Measurements from ENCODE around the gene DOC2B. TPM values are rescaled to one million over a fixed set of nuclear protein-coding genes. Genes with fewer than 3 reads are reported as not detected.

The DOC2B gene
- polyA plus RNA-seq, 1 donor from 2014 or later = 4.8 TPM

DNA sequence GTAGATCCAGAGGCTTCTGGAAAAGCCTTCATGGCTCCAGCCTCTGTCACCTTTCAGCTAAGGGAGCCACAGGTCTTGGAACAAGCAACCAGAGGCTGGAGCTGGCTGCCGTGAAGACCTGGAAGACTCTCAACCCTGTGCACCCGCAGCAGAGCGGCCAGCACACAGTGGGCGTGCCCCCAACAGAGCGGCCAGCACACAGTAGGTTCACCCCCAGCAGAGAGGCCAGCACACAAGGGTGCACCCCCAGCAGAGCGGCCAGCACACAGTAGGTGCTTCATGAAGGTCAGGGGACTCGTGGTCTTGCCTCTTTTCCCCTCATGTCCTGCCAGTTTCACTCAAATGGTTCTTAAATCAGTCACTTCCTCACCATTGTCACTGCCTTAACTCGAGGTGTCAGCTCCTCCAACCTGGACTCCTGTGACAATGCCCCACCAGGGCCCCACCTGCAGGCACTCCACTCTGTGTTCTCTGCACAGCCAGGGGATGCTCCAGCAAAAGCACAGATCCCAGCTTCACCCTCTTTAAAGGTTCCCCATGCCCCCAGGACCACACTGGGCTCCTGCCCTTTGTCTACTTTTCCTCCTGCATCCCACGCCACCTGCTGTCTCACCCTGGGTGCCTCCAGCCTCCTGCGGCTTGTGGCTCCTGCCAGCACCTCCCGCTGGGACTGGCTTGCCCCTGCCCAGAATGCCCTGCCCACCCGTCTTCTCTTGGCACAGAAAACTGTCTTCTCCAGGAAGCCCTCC, 42.4 kb upstream of the DOC2B start:
- TF ChIP-seq TAF1 (IDR thresholded peaks at IDR 0.05; ENCODE audit: low read depth) = no peak
- no peak for TF ChIP-seq SMC3 (conservative IDR thresholded peaks at IDR 0.05; ENCODE audit: poor library complexity)
- TF ChIP-seq, protein P1, sequence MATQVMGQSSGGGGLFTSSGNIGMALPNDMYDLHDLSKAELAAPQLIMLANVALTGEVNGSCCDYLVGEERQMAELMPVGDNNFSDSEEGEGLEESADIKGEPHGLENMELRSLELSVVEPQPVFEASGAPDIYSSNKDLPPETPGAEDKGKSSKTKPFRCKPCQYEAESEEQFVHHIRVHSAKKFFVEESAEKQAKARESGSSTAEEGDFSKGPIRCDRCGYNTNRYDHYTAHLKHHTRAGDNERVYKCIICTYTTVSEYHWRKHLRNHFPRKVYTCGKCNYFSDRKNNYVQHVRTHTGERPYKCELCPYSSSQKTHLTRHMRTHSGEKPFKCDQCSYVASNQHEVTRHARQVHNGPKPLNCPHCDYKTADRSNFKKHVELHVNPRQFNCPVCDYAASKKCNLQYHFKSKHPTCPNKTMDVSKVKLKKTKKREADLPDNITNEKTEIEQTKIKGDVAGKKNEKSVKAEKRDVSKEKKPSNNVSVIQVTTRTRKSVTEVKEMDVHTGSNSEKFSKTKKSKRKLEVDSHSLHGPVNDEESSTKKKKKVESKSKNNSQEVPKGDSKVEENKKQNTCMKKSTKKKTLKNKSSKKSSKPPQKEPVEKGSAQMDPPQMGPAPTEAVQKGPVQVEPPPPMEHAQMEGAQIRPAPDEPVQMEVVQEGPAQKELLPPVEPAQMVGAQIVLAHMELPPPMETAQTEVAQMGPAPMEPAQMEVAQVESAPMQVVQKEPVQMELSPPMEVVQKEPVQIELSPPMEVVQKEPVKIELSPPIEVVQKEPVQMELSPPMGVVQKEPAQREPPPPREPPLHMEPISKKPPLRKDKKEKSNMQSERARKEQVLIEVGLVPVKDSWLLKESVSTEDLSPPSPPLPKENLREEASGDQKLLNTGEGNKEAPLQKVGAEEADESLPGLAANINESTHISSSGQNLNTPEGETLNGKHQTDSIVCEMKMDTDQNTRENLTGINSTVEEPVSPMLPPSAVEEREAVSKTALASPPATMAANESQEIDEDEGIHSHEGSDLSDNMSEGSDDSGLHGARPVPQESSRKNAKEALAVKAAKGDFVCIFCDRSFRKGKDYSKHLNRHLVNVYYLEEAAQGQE (IDR thresholded peaks at IDR 0.05; ENCODE audit: borderline replicate concordance) = no peak
- TF ChIP-seq, protein P2, sequence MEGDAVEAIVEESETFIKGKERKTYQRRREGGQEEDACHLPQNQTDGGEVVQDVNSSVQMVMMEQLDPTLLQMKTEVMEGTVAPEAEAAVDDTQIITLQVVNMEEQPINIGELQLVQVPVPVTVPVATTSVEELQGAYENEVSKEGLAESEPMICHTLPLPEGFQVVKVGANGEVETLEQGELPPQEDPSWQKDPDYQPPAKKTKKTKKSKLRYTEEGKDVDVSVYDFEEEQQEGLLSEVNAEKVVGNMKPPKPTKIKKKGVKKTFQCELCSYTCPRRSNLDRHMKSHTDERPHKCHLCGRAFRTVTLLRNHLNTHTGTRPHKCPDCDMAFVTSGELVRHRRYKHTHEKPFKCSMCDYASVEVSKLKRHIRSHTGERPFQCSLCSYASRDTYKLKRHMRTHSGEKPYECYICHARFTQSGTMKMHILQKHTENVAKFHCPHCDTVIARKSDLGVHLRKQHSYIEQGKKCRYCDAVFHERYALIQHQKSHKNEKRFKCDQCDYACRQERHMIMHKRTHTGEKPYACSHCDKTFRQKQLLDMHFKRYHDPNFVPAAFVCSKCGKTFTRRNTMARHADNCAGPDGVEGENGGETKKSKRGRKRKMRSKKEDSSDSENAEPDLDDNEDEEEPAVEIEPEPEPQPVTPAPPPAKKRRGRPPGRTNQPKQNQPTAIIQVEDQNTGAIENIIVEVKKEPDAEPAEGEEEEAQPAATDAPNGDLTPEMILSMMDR (IDR thresholded peaks at IDR 0.05; ENCODE audit: poor library complexity, severe bottlenecking) = no peak
- H3K79me2 ChIP-seq (replicated peaks; ENCODE audit: insufficient read depth, low read length) = no peaks in the 10 kb centered on the region
- no peak overlapping the region for H3K4me3 ChIP-seq (ENCODE audit: low read length)
- H3K9ac ChIP-seq (ENCODE audit: low read length) = no peak overlapping the region
- H3K27me3 ChIP-seq (ENCODE audit: insufficient read depth, low read depth, low read length) = no peaks in the 10 kb centered on the region
- no peaks in the 10 kb centered on the region for H3K9me3 ChIP-seq (ENCODE audit: low read length)
- no peak overlapping the region for H2AFZ ChIP-seq (ENCODE audit: low read depth, low read length)
- H3K36me3 ChIP-seq (ENCODE audit: insufficient read depth, low read length) = no peaks in the 10 kb centered on the region
- no peaks in the 10 kb centered on the region for H3K9me2 ChIP-seq (ENCODE audit: insufficient read depth, low read length)
- no peaks in the 10 kb centered on the region for H4K20me1 ChIP-seq (ENCODE audit: insufficient read depth)
- H3K4me2 ChIP-seq (ENCODE audit: low read length) = no peak overlapping the region
- no peaks in the 10 kb centered on the region for H3F3A ChIP-seq (ENCODE audit: insufficient read depth, low read length, poor library complexity, severe bottlenecking)
- no peak overlapping the region for H3K27ac ChIP-seq (ENCODE audit: low read length)

DNA sequence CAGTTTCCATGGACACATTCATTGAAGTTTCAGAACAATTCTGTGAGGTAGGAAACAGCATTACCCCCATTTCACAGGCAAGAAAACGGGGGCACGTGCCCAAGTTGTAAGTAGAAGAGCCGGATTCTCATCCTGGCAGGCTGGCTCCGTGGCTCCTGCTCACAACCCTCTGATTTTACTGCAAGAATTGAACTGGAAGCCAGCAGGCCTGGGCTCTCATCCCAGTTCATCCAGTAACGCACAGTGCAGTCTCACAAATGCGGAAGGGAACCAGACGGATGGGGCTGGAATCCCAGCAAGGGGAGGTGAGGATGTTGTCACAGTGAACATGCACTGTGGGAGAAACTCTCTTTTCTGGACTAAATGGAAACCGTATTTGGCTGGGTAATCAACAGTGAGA, 40.7 kb upstream of the DOC2B start:
- no peaks in the 10 kb centered on the region for H3K27me3 ChIP-seq (ENCODE audit: insufficient read depth, low read depth, low read length)
- H3K27ac ChIP-seq (ENCODE audit: low read length) = no peak overlapping the region
- H2AFZ ChIP-seq (ENCODE audit: low read depth, low read length) = no peak overlapping the region
- no peaks in the 10 kb centered on the region for H3F3A ChIP-seq (ENCODE audit: insufficient read depth, low read length, poor library complexity, severe bottlenecking)
- H3K36me3 ChIP-seq (ENCODE audit: insufficient read depth, low read length) = no peaks in the 10 kb centered on the region
- no peaks in the 10 kb centered on the region for H4K20me1 ChIP-seq (ENCODE audit: insufficient read depth)
- H3K4me2 ChIP-seq (ENCODE audit: low read length) = no peak overlapping the region
- no peak overlapping the region for H3K9ac ChIP-seq (ENCODE audit: low read length)
- no peak for TF ChIP-seq EZH2 (IDR thresholded peaks at IDR 0.05; ENCODE audit: borderline replicate concordance, insufficient read depth, low read length, poor library complexity, severe bottlenecking)
- no peak for TF ChIP-seq MXI1 (conservative IDR thresholded peaks at IDR 0.05; ENCODE audit: poor library complexity, severe bottlenecking)
- TF ChIP-seq, protein P2 (IDR thresholded peaks at IDR 0.05; ENCODE audit: poor library complexity, severe bottlenecking) = no peak
- no peak for TF ChIP-seq RAD21 (conservative IDR thresholded peaks at IDR 0.05)
- no peak for TF ChIP-seq SMC3 (conservative IDR thresholded peaks at IDR 0.05; ENCODE audit: poor library complexity)
- TF ChIP-seq, protein P1 (IDR thresholded peaks at IDR 0.05; ENCODE audit: borderline replicate concordance) = no peak
- no peak for TF ChIP-seq TAF1 (IDR thresholded peaks at IDR 0.05; ENCODE audit: low read depth)
- TF ChIP-seq EP300 (conservative IDR thresholded peaks at IDR 0.05; ENCODE audit: poor library complexity, severe bottlenecking) = no peak
- no peak for TF ChIP-seq POLR2AphosphoS5 (IDR thresholded peaks at IDR 0.05)
- H3K4me3 ChIP-seq (ENCODE audit: low read length) = no peak overlapping the region
- no peaks in the 10 kb centered on the region for H3K79me2 ChIP-seq (replicated peaks; ENCODE audit: insufficient read depth, low read length)
- H3K9me2 ChIP-seq (ENCODE audit: insufficient read depth, low read length) = no peaks in the 10 kb centered on the region
- H3K9me3 ChIP-seq (ENCODE audit: low read length) = no peaks in the 10 kb centered on the region

Data from neural cell (in vitro differentiated cells).